GM21723 (cell line): ENCODE results near the gene DR1.
"Not testable (repeated sequence)": the region's sequence is repeated elsewhere in the genome, so short reads cannot be mapped to it uniquely, and the experiment has no call there.

ENCODE experiments used
- ATAC-seq: cut with Tn5 transposase; IDR thresholded peaks from one replicate; pipeline ENCODE4 v1.9.1; 2021; ENCODE audit warnings: mild to moderate bottlenecking, moderate library complexity; ENCODE audit not compliant: unreplicated experiment

The DR1 gene

GRCh38 chr1:93339171-93339697, 6.5 kb upstream of the DR1 start:
- no peak for ATAC-seq

- ATAC-seq, result no peak
These were observed 5.6 kb upstream of the DR1 start for GRCh38 chr1:93340090-93340489.

- no peak for ATAC-seq
These were observed 1.2 kb upstream of the DR1 start for GRCh38 chr1:93344484-93344883.

- ATAC-seq, result peak; percentile 9
These were observed 648 bp upstream of the DR1 start for GRCh38 chr1:93344886-93345632.

GRCh38 chr1:93346421-93346993, 800 bp downstream of the DR1 start:
- ATAC-seq, result peak; percentile 24

GRCh38 chr1:93347334-93347899, 1.7 kb downstream of the DR1 start:
- ATAC-seq, result no peak

- ATAC-seq, result no peak
These were observed 2.5 kb downstream of the DR1 start for GRCh38 chr1:93348104-93348728.

GRCh38 chr1:93349231-93350135, 3.8 kb downstream of the DR1 start:
- ATAC-seq, result no peak

- no peak for ATAC-seq
These were observed 4.6 kb downstream of the DR1 start for GRCh38 chr1:93350322-93350721.

- ATAC-seq, result no peak
These were observed 5.2 kb downstream of the DR1 start for GRCh38 chr1:93350875-93351274.

GRCh38 chr1:93351346-93351745, 5.6 kb downstream of the DR1 start:
- ATAC-seq, result not testable (repeated sequence)

GRCh38 chr1:93352376-93352775, 6.7 kb downstream of the DR1 start:
- ATAC-seq, result no peak

GRCh38 chr1:93353286-93353685, 7.6 kb downstream of the DR1 start:
- no peak for ATAC-seq

GRCh38 chr1:93354749-93355148, 9.0 kb downstream of the DR1 start:
- ATAC-seq, result no peak

GRCh38 chr1:93357242-93357641, 11.5 kb downstream of the DR1 start:
- no peak for ATAC-seq

GRCh38 chr1:93358293-93358692, 12.6 kb downstream of the DR1 start:
- no peak for ATAC-seq

GRCh38 chr1:93360111-93360510, 14.4 kb downstream of the DR1 start:
- no peak for ATAC-seq

- ATAC-seq, result no peak
These were observed 16.5 kb downstream of the DR1 start for GRCh38 chr1:93362237-93362636.

GRCh38 chr1:93365813-93366212, 20.1 kb downstream of the DR1 start:
- ATAC-seq, result no peak

- ATAC-seq, result no peak
These were observed 24.0 kb downstream of the DR1 start for GRCh38 chr1:93369734-93370133.
